Esophagus squamous epithelium (tissue), 5 donors: ENCODE results near the gene SETX. TPM values are rescaled to one million over a fixed set of nuclear protein-coding genes. Genes with fewer than 3 reads are reported as not detected.

Experiments
- DNase-seq: peaks from one replicate; lab custom pipeline; 2025; lab: John Stamatoyannopoulos, UW
- H3K27ac ChIP-seq, 4 donors: fragments of 200-600 bp; sonication (generic); one replicate each; pipeline ENCODE4 v1.5.1; 2016 to 2019; ENCODE audit warnings: mild to moderate bottlenecking in 1 of 4
- H3K27me3 ChIP-seq, 4 donors: fragments of 200-600 bp; sonication (generic); 1 replicate in 3 of 4; 2 replicates in 1 of 4; pipeline versions ENCODE4 v1.5.1 to v1.6.0; 2017 to 2021; ENCODE audit warnings: antibody characterized with exemption in 1 of 4
- H3K36me3 ChIP-seq, 3 donors: fragments of 200-600 bp; sonication (generic); one replicate each; pipeline ENCODE4 v1.5.1; 2016 to 2019
- H3K4me1 ChIP-seq, 3 donors: fragments of 200-600 bp; sonication (generic); one replicate each; pipeline ENCODE4 v1.5.1; 2017 to 2019
- H3K4me3 ChIP-seq, 4 donors: fragments of 200-600 bp; sonication (generic); 1 replicate in 3 of 4; 2 replicates in 1 of 4; pipeline ENCODE4 v1.5.1; 2016 to 2019; ENCODE audit warnings: mild to moderate bottlenecking in 2 of 4, moderate library complexity in 1 of 4
- H3K9me3 ChIP-seq, 3 donors: fragments of 200-600 bp; sonication (generic); one replicate each; pipeline ENCODE4 v1.5.1; 2016 to 2019
- POLR2A ChIP-seq, 4 donors: fragments of 450-650 bp; IDR thresholded peaks; one replicate each; pipeline ENCODE4 v1.6.1; 2017; ENCODE audit warnings: antibody characterized with exemption in 4 of 4, mild to moderate bottlenecking in 4 of 4, moderate library complexity in 3 of 4
- WGBS, 2 donors: methylation state at CpG; one replicate each; pipeline ENCODE4 v1.1.5; 2018; 5-methylcytosine and 5-hydroxymethylcytosine counted together
- intact Hi-C: fragments of 100-400 bp; cut with DNase I; formaldehyde crosslinking; loops from one replicate; pipeline ENCODE4 v1.15.0; 2022
- total RNA-seq, 4 donors: library from RNA; depleted of rRNA; stranded (reverse); fragments of >200 nt; gene quantifications; one replicate each; pipeline ENCODE4 v1.1.0, GENCODE V29; 2016
- TF ChIP-seq, protein P1 (sequence below), 6 experiments: fragments of 450-650 bp in 4 of 6; fragments of 200-600 bp in 2 of 6; sonication (generic) in 2 of 6; IDR thresholded peaks; one replicate each; pipeline ENCODE4 v1.5.1; 2016 to 2019; ENCODE audit warnings: antibody characterized with exemption in 6 of 6, mild to moderate bottlenecking in 4 of 6, moderate library complexity in 4 of 6
- donor health status: DM: yes; HTN: yes; CAD: no.

The SETX gene
- total RNA-seq, 4 donors from 2014 or later, result 22.4 to 56.3 (median 33.0) TPM

DNA sequence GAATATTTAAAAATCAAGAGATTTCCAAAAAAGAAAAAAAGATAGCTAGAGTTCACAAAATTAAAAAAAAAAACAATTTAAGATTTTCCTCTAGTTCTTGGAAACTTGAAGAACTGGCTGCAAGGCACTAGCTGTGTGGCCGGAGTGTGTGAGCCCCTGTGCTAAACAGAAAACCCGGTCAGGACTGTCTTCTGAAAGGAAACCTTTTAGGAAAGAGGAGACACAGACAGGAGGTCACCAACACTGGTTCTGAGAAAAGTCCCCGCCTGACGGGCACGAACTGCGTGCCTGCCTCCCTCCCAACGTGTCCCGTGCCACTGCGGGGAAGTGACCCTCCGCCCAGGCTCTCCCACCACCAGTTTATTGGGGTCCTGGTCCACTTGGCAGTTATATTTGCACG, 36.7 kb upstream of the SETX start:
- Histone ChIP-seq H3K4me1 (no peaks in the 10 kb centered on the region), H3K9me3 (no peaks in the 10 kb centered on the region), H3K27me3 (no peaks in the 10 kb centered on the region), H3K36me3 (peaks cover 13 to 100% (median 61%) of the 10 kb centered on the region in 3 donors), H3K4me3 (no peak overlapping the region), H3K27ac (no peak overlapping the region)
- no peak for DNase-seq
- WGBS, 2 donors, result 82 to 88% methylated on average over 4 to 11 of the region's 11 CpGs
- intact Hi-C loops, result no loop called here
- no peak for TF ChIP-seq POLR2A (IDR thresholded peaks at IDR 0.05)
- TF ChIP-seq, protein P1, sequence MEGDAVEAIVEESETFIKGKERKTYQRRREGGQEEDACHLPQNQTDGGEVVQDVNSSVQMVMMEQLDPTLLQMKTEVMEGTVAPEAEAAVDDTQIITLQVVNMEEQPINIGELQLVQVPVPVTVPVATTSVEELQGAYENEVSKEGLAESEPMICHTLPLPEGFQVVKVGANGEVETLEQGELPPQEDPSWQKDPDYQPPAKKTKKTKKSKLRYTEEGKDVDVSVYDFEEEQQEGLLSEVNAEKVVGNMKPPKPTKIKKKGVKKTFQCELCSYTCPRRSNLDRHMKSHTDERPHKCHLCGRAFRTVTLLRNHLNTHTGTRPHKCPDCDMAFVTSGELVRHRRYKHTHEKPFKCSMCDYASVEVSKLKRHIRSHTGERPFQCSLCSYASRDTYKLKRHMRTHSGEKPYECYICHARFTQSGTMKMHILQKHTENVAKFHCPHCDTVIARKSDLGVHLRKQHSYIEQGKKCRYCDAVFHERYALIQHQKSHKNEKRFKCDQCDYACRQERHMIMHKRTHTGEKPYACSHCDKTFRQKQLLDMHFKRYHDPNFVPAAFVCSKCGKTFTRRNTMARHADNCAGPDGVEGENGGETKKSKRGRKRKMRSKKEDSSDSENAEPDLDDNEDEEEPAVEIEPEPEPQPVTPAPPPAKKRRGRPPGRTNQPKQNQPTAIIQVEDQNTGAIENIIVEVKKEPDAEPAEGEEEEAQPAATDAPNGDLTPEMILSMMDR (IDR thresholded peaks at IDR 0.05), result no peak

DNA sequence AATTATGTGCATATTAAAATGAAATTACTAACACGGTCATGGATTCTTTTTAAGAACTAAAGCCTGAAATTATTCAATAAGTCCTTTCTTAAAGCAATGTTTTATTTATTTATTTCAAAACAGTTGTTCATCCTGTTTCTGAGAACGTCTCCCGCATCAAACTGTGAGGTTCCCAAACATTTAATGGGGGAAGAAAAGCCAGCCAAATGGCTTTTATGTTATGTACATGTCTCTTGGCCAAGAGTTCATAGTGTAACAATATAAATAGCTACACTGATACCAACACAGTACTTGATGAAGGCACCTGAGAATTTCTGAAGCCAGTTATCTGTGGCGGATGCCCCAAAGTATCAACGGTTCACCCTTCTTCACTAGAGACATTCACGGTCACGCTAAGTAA, 36.2 kb upstream of the SETX start:
- Histone ChIP-seq H3K4me3 (no peak overlapping the region), H3K9me3 (no peaks in the 10 kb centered on the region), H3K36me3 (peaks cover 13 to 100% (median 56%) of the 10 kb centered on the region in 3 donors), H3K4me1 (no peaks in the 10 kb centered on the region), H3K27ac (no peak overlapping the region), H3K27me3 (no peaks in the 10 kb centered on the region)
- TF ChIP-seq POLR2A (IDR thresholded peaks at IDR 0.05), result no peak
- TF ChIP-seq, protein P1 (IDR thresholded peaks at IDR 0.05), result no peak
- WGBS, 2 donors, result 79% methylated on average over 7 of the region's 7 CpGs
- intact Hi-C loops, result no loop called here
- no peak for DNase-seq

DNA sequence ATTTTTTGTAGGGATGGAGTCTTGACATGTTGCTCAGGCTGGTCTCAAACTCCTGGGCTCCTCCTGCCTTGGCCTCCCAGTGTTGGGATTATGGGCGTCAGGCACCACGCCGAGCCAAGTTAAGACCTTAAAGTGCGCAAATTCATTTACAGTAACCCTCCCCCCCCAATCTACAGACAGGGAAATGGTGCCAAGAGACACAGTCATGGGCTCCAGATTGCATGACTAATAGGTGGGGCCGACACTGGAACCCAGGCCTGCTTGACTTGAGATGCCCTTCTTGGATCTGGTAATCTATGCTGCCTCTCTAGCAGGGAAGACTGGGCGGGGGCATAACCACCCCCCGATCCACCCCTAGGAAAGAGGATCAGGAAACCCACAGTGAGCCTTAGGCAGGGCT, 32.3 kb upstream of the SETX start:
- Histone ChIP-seq H3K36me3 (peaks cover 18 to 100% (median 49%) of the 10 kb centered on the region in 3 donors), H3K27ac (no peak overlapping the region), H3K27me3 (no peaks in the 10 kb centered on the region), H3K4me1 (no peaks in the 10 kb centered on the region), H3K9me3 (no peaks in the 10 kb centered on the region), H3K4me3 (no peak overlapping the region)
- no peak for DNase-seq
- intact Hi-C loops, result no loop called here
- TF ChIP-seq POLR2A (IDR thresholded peaks at IDR 0.05), result no peak
- TF ChIP-seq, protein P1 (IDR thresholded peaks at IDR 0.05), result no peak
- WGBS, 2 donors, result 60 to 83% methylated on average over 1 to 3 of the region's 7 CpGs

DNA sequence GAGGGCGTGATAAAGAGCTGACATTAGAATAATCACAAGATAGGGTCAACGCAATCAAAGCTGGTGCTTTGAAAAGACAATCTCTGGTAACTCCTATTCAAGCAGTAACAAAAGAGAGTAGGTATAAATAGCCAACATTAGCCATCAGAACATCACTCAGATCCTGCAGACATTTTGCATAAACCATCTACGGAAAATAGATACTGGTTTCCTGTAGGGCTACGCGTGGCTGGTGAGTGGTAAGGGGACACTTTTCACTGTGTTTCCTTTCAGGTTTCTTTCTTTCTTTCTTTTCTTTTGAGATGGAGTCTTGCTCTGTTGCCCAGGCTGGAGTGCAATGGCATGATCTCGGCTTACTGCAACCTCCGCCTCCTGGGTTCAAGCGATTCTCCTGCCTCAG, 29.6 kb upstream of the SETX start:
- Histone ChIP-seq H3K4me1 (no peaks in the 10 kb centered on the region), H3K4me3 (no peak overlapping the region), H3K36me3 (peaks cover 18 to 100% (median 28%) of the 10 kb centered on the region in 3 donors), H3K9me3 (no peaks in the 10 kb centered on the region), H3K27me3 (no peaks in the 10 kb centered on the region), H3K27ac (no peak overlapping the region)
- TF ChIP-seq POLR2A (IDR thresholded peaks at IDR 0.05), result no peak
- TF ChIP-seq, protein P1 (IDR thresholded peaks at IDR 0.05), result no peak
- WGBS, 2 donors, result 74 to 84% methylated on average over 7 to 8 of the region's 8 CpGs
- no peak for DNase-seq
- intact Hi-C loops, result no loop called here

DNA sequence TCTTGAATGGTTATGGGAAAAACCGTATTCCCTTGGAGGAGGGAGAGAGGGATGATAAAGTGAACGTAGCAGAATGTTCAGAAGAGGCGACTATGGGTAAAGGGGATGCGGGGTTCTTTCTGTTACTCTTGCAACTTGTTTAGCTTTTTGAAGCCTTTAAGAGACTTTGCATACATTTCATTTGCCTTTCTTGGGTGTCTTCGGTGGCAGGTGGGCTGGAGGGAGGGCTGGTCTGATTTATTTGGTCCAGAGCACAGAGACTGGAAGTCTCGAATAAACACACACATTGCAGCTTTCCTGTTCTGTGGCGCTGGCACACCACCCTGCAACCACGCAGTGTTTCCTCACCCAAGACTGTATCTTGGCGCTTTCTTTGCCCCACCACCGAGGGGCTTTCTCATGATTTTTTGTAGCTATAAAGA, 28.7 kb upstream of the SETX start:
- no peak for DNase-seq
- H3K4me1 ChIP-seq, result no peaks in the 10 kb centered on the region
- H3K27ac ChIP-seq, result no peak overlapping the region
- intact Hi-C loops, result no loop called here
- H3K27me3 ChIP-seq, result no peaks in the 10 kb centered on the region
- H3K36me3 ChIP-seq, result peaks cover 18 to 100% (median 23%) of the 10 kb centered on the region in 3 donors
- no peak overlapping the region for H3K4me3 ChIP-seq
- no peaks in the 10 kb centered on the region for H3K9me3 ChIP-seq
- TF ChIP-seq, protein P1 (IDR thresholded peaks at IDR 0.05), result no peak
- TF ChIP-seq POLR2A (IDR thresholded peaks at IDR 0.05), result peak in 1 of 4 donors; percentile 25
- 66 to 74% methylated on average over 10 of the region's 10 CpGs for WGBS, 2 donors
